ENCODE data around the gene KRTAP4-1. TPM values are rescaled to one million over a fixed set of nuclear protein-coding genes. Genes with fewer than 3 reads are reported as not detected.

Gene KRTAP4-1
- total and polyA plus RNA-seq, 8 donors, result not detected

GRCh38 chr17:41223821-41224220 is 39.1 kb upstream of the KRTAP4-1 start:
- ATAC-seq, result no peak
- Histone ChIP-seq H3K9me3 (no peaks in the 10 kb centered on the region), H3K27me3 (no peaks in the 10 kb centered on the region), H3K36me3 (no peaks in the 10 kb centered on the region), H3K4me3 (no peak overlapping the region), H3K27ac (no peak overlapping the region), H3K4me1 (no peaks in the 10 kb centered on the region)
- no peak for FAIRE-seq
- intact Hi-C loops (cut with DNase I), result no loop called here
- TF ChIP-seq CTCF (IDR thresholded peaks at IDR 0.05), result no peak
- no peak for DNase-seq
- WGBS, 2 donors, result 53 to 63% methylated on average over 2 of the region's 2 CpGs

GRCh38 chr17:41215681-41216080 is 31.0 kb upstream of the KRTAP4-1 start:
- Histone ChIP-seq H3K27ac (no peak overlapping the region), H3K36me3 (no peaks in the 10 kb centered on the region), H3K27me3 (no peaks in the 10 kb centered on the region), H3K4me3 (no peak overlapping the region), H3K4me1 (no peaks in the 10 kb centered on the region), H3K9me3 (no peaks in the 10 kb centered on the region)
- TF ChIP-seq CTCF (IDR thresholded peaks at IDR 0.05), result no peak
- 39 to 45% methylated on average over 1 of the region's 1 CpG for WGBS, 2 donors
- no peak for DNase-seq
- FAIRE-seq, result no peak
- intact Hi-C loops (cut with DNase I), result no loop called here
- no peak for ATAC-seq

- WGBS, 2 donors, result 45 to 50% methylated on average over 7 of the region's 7 CpGs
- H3K4me3 ChIP-seq, result no peak overlapping the region
- no peaks in the 10 kb centered on the region for H3K36me3 ChIP-seq
- no peaks in the 10 kb centered on the region for H3K9me3 ChIP-seq
- FAIRE-seq, result no peak
- no peak for TF ChIP-seq CTCF (IDR thresholded peaks at IDR 0.05)
- H3K27me3 ChIP-seq, result no peaks in the 10 kb centered on the region
- no peak overlapping the region for H3K27ac ChIP-seq
- intact Hi-C loops (cut with DNase I), result no loop called here
- peak in 1 of 6 donors; percentile 44 for DNase-seq
- no peak for ATAC-seq
- H3K4me1 ChIP-seq, result no peaks in the 10 kb centered on the region
These were observed 27.9 kb upstream of the KRTAP4-1 start for GRCh38 chr17:41212524-41213169.

- Histone ChIP-seq H3K36me3 (no peaks in the 10 kb centered on the region), H3K4me3 (no peak overlapping the region), H3K4me1 (no peaks in the 10 kb centered on the region), H3K27me3 (no peaks in the 10 kb centered on the region), H3K27ac (no peak overlapping the region), H3K9me3 (no peaks in the 10 kb centered on the region)
- DNase-seq (no peak), ATAC-seq (no peak), FAIRE-seq (no peak)
- intact Hi-C loops (cut with DNase I), result no loop called here
- 27 to 36% methylated on average over 1 of the region's 1 CpG for WGBS, 2 donors
- TF ChIP-seq CTCF (IDR thresholded peaks at IDR 0.05), result no peak
These were observed 27.2 kb upstream of the KRTAP4-1 start for GRCh38 chr17:41211845-41212466.

GRCh38 chr17:41199421-41200078 is 14.8 kb upstream of the KRTAP4-1 start:
- ATAC-seq (no peak), DNase-seq (no peak), FAIRE-seq (no peak)
- no peak for TF ChIP-seq CTCF (IDR thresholded peaks at IDR 0.05)
- Histone ChIP-seq H3K36me3 (no peaks in the 10 kb centered on the region), H3K4me1 (no peaks in the 10 kb centered on the region), H3K9me3 (no peaks in the 10 kb centered on the region), H3K4me3 (no peak overlapping the region), H3K27me3 (no peaks in the 10 kb centered on the region), H3K27ac (no peak overlapping the region)
- WGBS, 2 donors, result 34 to 49% methylated on average over 5 of the region's 5 CpGs
- intact Hi-C loops (cut with DNase I), result no loop called here

All from pancreas (tissue), 10 donors.